H9 (cell line): ENCODE measurements around the gene MRM1. TPM values are rescaled to one million over a fixed set of nuclear protein-coding genes. Genes with fewer than 3 reads are reported as not detected.

ENCODE experiments used
- DNase-seq: peaks from one replicate; pipeline ENCODE4 v3.0.0-alpha.2; 2017
- H2AFZ ChIP-seq: one replicate; pipeline ENCODE4 v1.6.1; 2013; ENCODE audit warnings: mild to moderate bottlenecking, low read length, control low read depth, moderate library complexity
- H2AK5ac ChIP-seq: 2 replicates; pipeline ENCODE4 v1.6.1; 2013; ENCODE audit warnings: low read length, control low read depth, mixed read lengths; ENCODE audit not compliant: insufficient read length
- H2BK120ac ChIP-seq: one replicate; pipeline ENCODE4 v1.6.1; 2013; ENCODE audit warnings: low read depth, mild to moderate bottlenecking, low read length, control low read depth, inconsistent platforms; ENCODE audit not compliant: poor library complexity, severe bottlenecking
- H2BK12ac ChIP-seq: 2 replicates; pipeline ENCODE4 v1.6.1; 2013; ENCODE audit warnings: low read length, control low read depth, mixed read lengths, low read depth; ENCODE audit not compliant: insufficient read length
- H2BK15ac ChIP-seq: 2 replicates; pipeline ENCODE4 v1.6.1; 2013; ENCODE audit warnings: low read depth, low read length, control low read depth
- H2BK20ac ChIP-seq: one replicate; pipeline ENCODE4 v1.6.1; 2013; ENCODE audit warnings: low read depth, mild to moderate bottlenecking, low read length, control low read depth, inconsistent platforms; ENCODE audit not compliant: poor library complexity, severe bottlenecking
- H2BK5ac ChIP-seq: 2 replicates; pipeline ENCODE4 v1.6.1; 2013; ENCODE audit warnings: low read length, control low read depth, mixed read lengths; ENCODE audit not compliant: insufficient read length
- H3K14ac ChIP-seq: 2 replicates; pipeline ENCODE4 v1.6.1; 2013; ENCODE audit warnings: low read length, control low read depth; ENCODE audit not compliant: insufficient read depth
- H3K18ac ChIP-seq: 2 replicates; pipeline ENCODE4 v1.6.1; 2013; ENCODE audit warnings: low read depth, mild to moderate bottlenecking, mixed read lengths, low read length, control low read depth; ENCODE audit not compliant: insufficient read length
- H3K23ac ChIP-seq: 2 replicates; pipeline ENCODE4 v1.6.1; 2013; ENCODE audit warnings: low read length, control low read depth, mixed read lengths, low read depth; ENCODE audit not compliant: insufficient read length
- H3K23me2 ChIP-seq: 2 replicates; pipeline ENCODE4 v1.6.1; 2013; ENCODE audit warnings: low read depth, mild to moderate bottlenecking, mixed read lengths, low read length, control low read depth; ENCODE audit not compliant: insufficient read length, poor library complexity, severe bottlenecking
- H3K27ac ChIP-seq: 2 replicates; pipeline ENCODE4 v1.5.1; 2013; ENCODE audit warnings: low read length, control low read depth, mixed read lengths, low read depth; ENCODE audit not compliant: insufficient read length
- H3K27me3 ChIP-seq: 2 replicates; pipeline ENCODE4 v1.6.1; 2013; ENCODE audit warnings: low read length, control low read depth, inconsistent platforms; ENCODE audit not compliant: insufficient read depth
- H3K4ac ChIP-seq: 2 replicates; pipeline ENCODE4 v1.6.1; 2013; ENCODE audit warnings: low read depth, mild to moderate bottlenecking, control low read depth, inconsistent platforms, low read length, moderate library complexity
- H3K4me1 ChIP-seq: 2 replicates; pipeline ENCODE4 v1.6.1; 2013; ENCODE audit warnings: low read length, control low read depth, inconsistent platforms; ENCODE audit not compliant: insufficient read depth
- H3K4me2 ChIP-seq: 2 replicates; pipeline ENCODE4 v1.6.1; 2013; ENCODE audit warnings: low read length, control low read depth, mixed read lengths; ENCODE audit not compliant: insufficient read length, insufficient read depth
- H3K56ac ChIP-seq: 2 replicates; pipeline ENCODE4 v1.6.1; 2013; ENCODE audit warnings: low read depth, mild to moderate bottlenecking, mixed read lengths, low read length, control low read depth; ENCODE audit not compliant: insufficient read length
- H3K79me1 ChIP-seq: 2 replicates; pipeline ENCODE4 v1.6.1; 2013; ENCODE audit warnings: low read depth, mild to moderate bottlenecking, moderate library complexity, low read length, control low read depth, inconsistent platforms; ENCODE audit not compliant: insufficient read depth, poor library complexity, severe bottlenecking
- H3K79me2 ChIP-seq: 2 replicates; pipeline ENCODE4 v1.6.1; 2013; ENCODE audit warnings: low read length, control low read depth, inconsistent platforms; ENCODE audit not compliant: insufficient read depth
- H3K9ac ChIP-seq: 2 replicates; pipeline ENCODE4 v1.6.1; 2013; ENCODE audit warnings: low read length, control low read depth, mixed read lengths; ENCODE audit not compliant: insufficient read length; ENCODE audit errors: extremely low read depth
- H3K9me3 ChIP-seq: one replicate; pipeline ENCODE4 v1.6.1; 2013; ENCODE audit warnings: low read depth, low read length, inconsistent platforms; ENCODE audit not compliant: control insufficient read depth
- H3T11ph ChIP-seq: one replicate; pipeline ENCODE4 v1.6.1; 2013; ENCODE audit warnings: mild to moderate bottlenecking, low read length, control low read depth, inconsistent platforms
- H4K20me1 ChIP-seq: one replicate; pipeline ENCODE4 v1.6.1; 2013; ENCODE audit not compliant: control insufficient read depth, insufficient read length, insufficient read depth
- H4K5ac ChIP-seq: 2 replicates; pipeline ENCODE4 v1.6.1; 2013; ENCODE audit warnings: low read depth, mild to moderate bottlenecking, mixed read lengths, low read length, control low read depth; ENCODE audit not compliant: insufficient read length
- H4K8ac ChIP-seq: replicated peaks from 2 replicates; pipeline ENCODE4 v1.6.1; 2013; ENCODE audit warnings: low read length, control low read depth, mixed read lengths, low read depth; ENCODE audit not compliant: insufficient read length
- H4K91ac ChIP-seq: 2 replicates; pipeline ENCODE4 v1.6.1; 2013; ENCODE audit warnings: low read depth, mild to moderate bottlenecking, moderate library complexity, mixed read lengths, low read length, control low read depth; ENCODE audit not compliant: insufficient read length
- H3K27ac Mint-ChIP-seq, 3 experiments: 2 replicates in 2 of 3; 3 replicates in 1 of 3; pipeline ENCODE4 v1.8.0; 2020 to 2021; ENCODE audit warnings: mixed read lengths in 3 of 3, mild to moderate bottlenecking in 1 of 3, moderate library complexity in 1 of 3
- H3K27me3 Mint-ChIP-seq: 2 replicates; pipeline ENCODE4 v1.8.0; 2021; ENCODE audit warnings: low read depth, mild to moderate bottlenecking, moderate library complexity, mixed read lengths
- H3K36me3 Mint-ChIP-seq, 3 experiments: 2 replicates in 2 of 3; 3 replicates in 1 of 3; pipeline ENCODE4 v1.8.0; 2020 to 2021; ENCODE audit warnings: low read depth in 3 of 3, mixed read lengths in 3 of 3; ENCODE audit not compliant: insufficient read depth in 1 of 3
- H3K4me1 Mint-ChIP-seq, 2 experiments: 2 replicates each; pipeline ENCODE4 v1.8.0; 2020; ENCODE audit warnings: mixed read lengths in 2 of 2
- H3K4me3 Mint-ChIP-seq, 2 experiments: 2 replicates in 1 of 2; 3 replicates in 1 of 2; pipeline ENCODE4 v1.8.0; 2020 to 2021; ENCODE audit warnings: mild to moderate bottlenecking in 2 of 2, mixed read lengths in 2 of 2, moderate library complexity in 1 of 2
- H3K9me3 Mint-ChIP-seq, 2 experiments: 2 replicates in 1 of 2; 3 replicates in 1 of 2; pipeline ENCODE4 v1.8.0; 2020; ENCODE audit warnings: mild to moderate bottlenecking in 2 of 2, mixed read lengths in 2 of 2, moderate library complexity in 1 of 2
- CTCF ChIP-seq: fragments of 200-600 bp; sonication (generic); conservative IDR thresholded peaks from 3 replicates; pipeline ENCODE4 v1.8.0; 2021; ENCODE audit warnings: antibody characterized with exemption, mild to moderate bottlenecking
- WGBS: extraction: QIAGEN DNeasy Blood & Tissue Kit; methylation state at CpG from one replicate; pipeline ENCODE4 v1.1.7; 2013; ENCODE audit warnings: missing lambda C conversion rate, low lambda C conversion rate, mixed read lengths; ENCODE audit not compliant: insufficient read length; ENCODE audit errors: extremely low coverage; 5-methylcytosine and 5-hydroxymethylcytosine counted together
- total RNA-seq: library from RNA; stranded (reverse); gene quantifications from 2 replicates; pipeline ENCODE4 v1.2.1, GENCODE V29; 2021

Gene MRM1
- total RNA-seq, 1 experiment from 2014 or later, result 10.3 TPM

- no peak overlapping the region; a peak in 1 of 7 replicates for H3K27ac Mint-ChIP-seq
- Histone ChIP-seq H3K14ac (no peak overlapping the region), H3K4me1 (no peaks in the 10 kb centered on the region), H3K4me2 (no peak overlapping the region), H2BK12ac (no peak overlapping the region), H3K23me2 (no peaks in the 10 kb centered on the region), H3K9ac (no peak overlapping the region), H2BK20ac (no peak overlapping the region), H3K79me2 (no peaks in the 10 kb centered on the region), H3K18ac (no peak overlapping the region), H2AK5ac (no peak overlapping the region), H3K79me1 (no peaks in the 10 kb centered on the region), H3K23ac (no peak overlapping the region), H4K8ac (no peak overlapping the region), H2AFZ (no peak overlapping the region), H4K5ac (no peak overlapping the region), H3K56ac (no peak overlapping the region), H4K20me1 (no peaks in the 10 kb centered on the region), H3K9me3 (no peaks in the 10 kb centered on the region), H2BK120ac (no peak overlapping the region), H3K27ac (no peak overlapping the region), H3K4ac (no peak overlapping the region), H2BK5ac (no peak overlapping the region), H2BK15ac (no peak overlapping the region), H4K91ac (no peak overlapping the region), H3T11ph (no peak overlapping the region), H3K27me3 (no peaks in the 10 kb centered on the region)
- WGBS, result 95% methylated on average over 3 of the region's 7 CpGs
- no peak for TF ChIP-seq CTCF
- DNase-seq, result no peak
- H3K4me1 Mint-ChIP-seq, result peaks cover 15 to 46% of the 10 kb centered on the region in 2 experiments
- no peaks in the 10 kb centered on the region for H3K9me3 Mint-ChIP-seq
- H3K4me3 Mint-ChIP-seq, result no peak overlapping the region
- no peaks in the 10 kb centered on the region; a peak in 1 of 7 replicates for H3K36me3 Mint-ChIP-seq
- peaks cover 3% of the 10 kb centered on the region; the same call in 1 of the 2 replicates for H3K27me3 Mint-ChIP-seq
Observed at GRCh38 chr17:36625188-36625587, 23.8 kb downstream of the MRM1 start.
